Keratinocyte (primary cell): ENCODE data around the gene LRRC3B. TPM values are rescaled to one million over a fixed set of nuclear protein-coding genes. Genes with fewer than 3 reads are reported as not detected.

ENCODE experiments used
- DNase-seq: peaks from one replicate; pipeline ENCODE4 v3.0.0-alpha.2; 2011; ENCODE audit warnings: low read depth, missing footprints, low spot score
- FAIRE-seq: peaks from 2 replicates; lab custom pipeline; 2011; peaks lifted over from hg19 to GRCh38; lab: Jason Lieb, UNC
- H2AFZ ChIP-seq: 2 replicates; pipeline ENCODE4 v1.6.0; 2012; ENCODE audit warnings: low read length, control low read depth, inconsistent platforms; ENCODE audit not compliant: control insufficient read depth
- H3K27ac ChIP-seq: 2 replicates; pipeline ENCODE4 v1.5.1; 2011; ENCODE audit warnings: low read length; ENCODE audit not compliant: control insufficient read depth, insufficient read depth
- H3K27me3 ChIP-seq: 3 replicates; pipeline ENCODE4 v1.6.0; 2011; ENCODE audit warnings: low read length; ENCODE audit not compliant: control insufficient read depth, insufficient read depth; ENCODE audit errors: extremely low read depth
- H3K36me3 ChIP-seq, 2 experiments: 2 replicates in 1 of 2; 3 replicates in 1 of 2; pipeline ENCODE4 v1.5.1; 2011; ENCODE audit warnings: low read length in 2 of 2, mild to moderate bottlenecking in 1 of 2; ENCODE audit not compliant: control insufficient read depth in 2 of 2, insufficient read depth in 2 of 2; ENCODE audit errors: extremely low read depth in 1 of 2
- H3K4me1 ChIP-seq: 3 replicates; pipeline ENCODE4 v1.5.1; 2011; ENCODE audit warnings: low read length; ENCODE audit not compliant: control insufficient read depth, insufficient read depth; ENCODE audit errors: extremely low read depth
- H3K4me2 ChIP-seq: 3 replicates; pipeline ENCODE4 v1.6.0; 2011; ENCODE audit warnings: low read depth, low read length; ENCODE audit not compliant: control insufficient read depth, insufficient read depth; ENCODE audit errors: extremely low read depth
- H3K4me3 ChIP-seq, 3 experiments: fragments of 200-600 bp in 1 of 3; sonication (generic) in 1 of 3; 2 replicates in 2 of 3; 3 replicates in 1 of 3; pipeline ENCODE4 v1.5.1; 2011 to 2016; ENCODE audit warnings: low read length in 3 of 3, mild to moderate bottlenecking in 3 of 3, control low read depth in 2 of 3, inconsistent platforms in 1 of 3, low read depth in 1 of 3, mixed read lengths in 1 of 3, mixed run types in 1 of 3, moderate library complexity in 1 of 3; ENCODE audit not compliant: control insufficient read depth in 2 of 3, insufficient read depth in 2 of 3; ENCODE audit errors: extremely low read depth in 1 of 3
- H3K79me2 ChIP-seq: 2 replicates; pipeline ENCODE4 v1.6.0; 2012; ENCODE audit warnings: low read length; ENCODE audit not compliant: control insufficient read depth, insufficient read depth
- H3K9ac ChIP-seq: 3 replicates; pipeline ENCODE4 v1.6.0; 2011; ENCODE audit warnings: low read length; ENCODE audit not compliant: control insufficient read depth, insufficient read depth; ENCODE audit errors: extremely low read depth
- H3K9me1 ChIP-seq: 3 replicates; pipeline ENCODE4 v1.6.0; 2011; ENCODE audit warnings: low read length; ENCODE audit not compliant: control insufficient read depth, insufficient read depth; ENCODE audit errors: extremely low read depth
- H3K9me3 ChIP-seq: 2 replicates; pipeline ENCODE4 v1.5.1; 2012; ENCODE audit warnings: low read depth, low read length; ENCODE audit not compliant: control insufficient read depth
- H4K20me1 ChIP-seq: 3 replicates; pipeline ENCODE4 v1.6.0; 2011; ENCODE audit warnings: low read length; ENCODE audit not compliant: control insufficient read depth, insufficient read depth; ENCODE audit errors: extremely low read depth
- CTCF ChIP-seq, 3 experiments: IDR thresholded peaks in 1 of 3; conservative IDR thresholded peaks in 1 of 3; optimal IDR thresholded peaks in 1 of 3; 2 replicates in 2 of 3; 3 replicates in 1 of 3; pipeline versions ENCODE3 to v1.5.1; 2011; ENCODE audit warnings: low read length in 3 of 3, mild to moderate bottlenecking in 3 of 3, moderate library complexity in 2 of 3, control low read depth in 1 of 3, inconsistent platforms in 1 of 3; ENCODE audit not compliant: insufficient read depth in 2 of 3; ENCODE audit errors: extremely low read depth in 1 of 3
- EZH2 ChIP-seq: IDR thresholded peaks from one replicate; pipeline ENCODE4 v1.6.1; 2012; ENCODE audit warnings: inconsistent platforms, mild to moderate bottlenecking, low read length, moderate library complexity
- dilution Hi-C: fragments of 300-500 bp; cut with MboI; formaldehyde crosslinking; loops from one replicate; pipeline ENCODE4 v1.7.0; 2020; ENCODE audit warnings: low sequenced_read_pairs; ENCODE audit not compliant: extremely low pct_ligation_motif_present
- polyA plus RNA-seq, 5 experiments: library from polyadenylated mRNA; depleted of rRNA in 3 of 5; stranded (reverse) in 3 of 5; stranded (forward) in 1 of 5; unstranded in 1 of 5; fragments of >200 nt; gene quantifications; 1 replicate in 1 of 5; 2 replicates in 3 of 5; 3 replicates in 1 of 5; pipeline versions ENCODE4 v1.2.1 to v1.2.3, GENCODE V29; 2011 to 2012; ENCODE audit warnings: missing spikeins in 2 of 5, low read depth in 1 of 5, low replicate concordance in 1 of 5

Gene LRRC3B
- polyA plus RNA-seq, 1 donor (not counting 4 experiments of a cell fraction or from before 2014, with no cell fraction given): not detected

DNA sequence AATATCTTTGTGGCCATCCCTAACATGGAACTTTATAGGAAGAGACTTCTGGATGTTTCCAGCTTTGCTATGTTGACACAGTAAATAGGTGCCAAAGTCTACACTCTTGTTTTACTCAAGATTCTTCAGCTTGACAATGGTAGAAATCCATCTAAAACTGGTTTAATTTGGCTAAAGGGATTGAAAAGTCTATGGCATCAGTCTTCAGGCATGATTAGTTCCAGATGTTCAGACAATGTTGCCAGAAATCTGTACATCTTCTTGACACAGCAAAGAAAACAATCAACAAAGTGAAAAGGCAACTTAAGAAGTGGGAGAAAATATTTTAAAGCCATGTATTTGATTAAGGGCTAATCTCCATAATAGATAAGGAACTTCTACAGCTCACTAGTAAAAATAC is 130.5 kb downstream of the LRRC3B start:
- Histone ChIP-seq H3K27ac (no peak overlapping the region), H3K79me2 (no peaks in the 10 kb centered on the region), H3K36me3 (no peaks in the 10 kb centered on the region), H4K20me1 (no peaks in the 10 kb centered on the region), H3K9me1 (no peaks in the 10 kb centered on the region), H3K4me1 (no peaks in the 10 kb centered on the region), H3K4me3 (no peak overlapping the region), H2AFZ (no peak overlapping the region), H3K9ac (no peak overlapping the region), H3K9me3 (no peaks in the 10 kb centered on the region), H3K27me3 (no peaks in the 10 kb centered on the region), H3K4me2 (no peak overlapping the region)
- dilution Hi-C loops: no loop called here
- FAIRE-seq (no peak), DNase-seq (no peak)
- TF ChIP-seq CTCF (optimal IDR thresholded peaks at IDR 0.05 in 1 of 3, IDR thresholded peaks at IDR 0.05 in 1 of 3, conservative IDR thresholded peaks at IDR 0.05 in 1 of 3; ENCODE audit: extremely low read depth in 1 of 3, insufficient read depth in 2 of 3, low read length in 3 of 3) (no peak), EZH2 (no peak)

DNA sequence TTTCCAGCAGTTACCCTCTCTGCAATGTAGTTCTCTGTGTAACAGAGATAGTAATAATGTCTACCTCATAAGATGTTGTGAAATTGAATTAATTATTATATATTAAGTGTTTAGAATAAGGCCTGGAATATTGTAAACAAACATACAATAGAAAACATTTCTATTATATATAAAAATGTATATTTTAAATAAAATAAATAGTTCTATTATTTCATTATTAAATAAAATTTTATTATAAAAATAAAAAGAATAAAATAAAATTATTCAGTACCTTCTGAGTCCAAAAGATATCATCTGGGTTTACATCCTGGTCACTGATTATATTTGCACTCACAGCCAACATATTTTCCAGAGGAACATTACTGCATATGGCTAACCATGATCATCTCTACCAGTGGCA is 135.4 kb downstream of the LRRC3B start:
- H3K4me1 ChIP-seq: no peaks in the 10 kb centered on the region
- H3K4me2 ChIP-seq: no peak overlapping the region
- no peaks in the 10 kb centered on the region for H3K9me1 ChIP-seq
- H3K4me3 ChIP-seq: no peak overlapping the region
- no peak overlapping the region for H3K27ac ChIP-seq
- H3K9me3 ChIP-seq: no peaks in the 10 kb centered on the region
- no peaks in the 10 kb centered on the region for H3K27me3 ChIP-seq
- dilution Hi-C loops: no loop called here
- DNase-seq: no peak
- H3K9ac ChIP-seq: no peak overlapping the region
- no peaks in the 10 kb centered on the region for H3K79me2 ChIP-seq
- H3K36me3 ChIP-seq: no peaks in the 10 kb centered on the region
- FAIRE-seq: no peak
- H2AFZ ChIP-seq: no peak overlapping the region
- TF ChIP-seq EZH2: no peak
- TF ChIP-seq CTCF (optimal IDR thresholded peaks at IDR 0.05 in 1 of 3, IDR thresholded peaks at IDR 0.05 in 1 of 3, conservative IDR thresholded peaks at IDR 0.05 in 1 of 3; ENCODE audit: extremely low read depth in 1 of 3, insufficient read depth in 2 of 3, low read length in 3 of 3): no peak
- H4K20me1 ChIP-seq: no peaks in the 10 kb centered on the region
